Measurements from ENCODE around the gene PIWIL4.

The PIWIL4 gene

DNA sequence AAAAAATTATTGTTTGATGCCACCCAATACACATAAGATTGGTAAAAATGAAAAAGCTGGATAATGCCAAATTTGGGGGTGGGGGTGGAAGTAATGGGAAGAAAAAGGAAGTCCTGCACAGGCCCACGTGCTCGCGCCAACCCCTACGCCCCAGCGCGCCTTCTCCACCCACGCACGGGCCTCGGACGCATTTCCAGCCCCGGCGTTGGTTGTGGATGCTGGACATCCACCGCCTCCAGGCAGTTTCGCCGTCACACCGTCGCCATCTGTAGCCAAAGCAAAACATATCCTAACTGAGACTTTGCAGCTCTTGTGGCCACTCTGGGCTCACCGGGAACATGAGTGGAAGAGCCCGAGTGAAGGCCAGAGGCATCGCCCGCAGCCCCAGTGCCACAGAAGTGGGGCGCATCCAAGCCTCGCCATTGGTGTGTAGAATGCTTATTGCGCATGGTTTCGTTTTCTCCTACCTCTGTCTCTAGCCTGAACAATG lies at the start of gene PIWIL4:
TSS of gene PIWIL4 (plus strand) at position 188 of the 490 bp plus-strand sequence. CDS start at position 339, 151 bp downstream.
- no peak for DNase-seq

DNA sequence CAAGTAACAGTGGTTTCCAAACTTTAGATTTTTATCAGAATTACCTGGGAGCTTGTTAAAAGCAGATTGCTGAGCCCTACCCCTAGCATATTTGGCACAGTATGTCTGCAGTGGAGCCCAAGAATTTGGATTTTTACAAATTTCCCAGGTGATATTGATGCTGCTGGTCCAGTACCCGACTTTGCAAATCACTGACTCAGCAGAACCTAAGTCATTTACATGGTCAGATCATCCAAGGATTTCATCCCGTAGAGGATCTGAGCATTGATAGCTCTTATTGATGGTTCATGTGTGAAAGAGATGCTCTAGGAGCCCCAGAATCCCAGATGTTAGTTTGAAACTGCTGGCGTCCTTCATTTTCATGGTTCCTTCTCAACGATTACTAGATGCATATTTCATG lies 48.9 kb upstream of the PIWIL4 start:
- DNase-seq: no peak

DNA sequence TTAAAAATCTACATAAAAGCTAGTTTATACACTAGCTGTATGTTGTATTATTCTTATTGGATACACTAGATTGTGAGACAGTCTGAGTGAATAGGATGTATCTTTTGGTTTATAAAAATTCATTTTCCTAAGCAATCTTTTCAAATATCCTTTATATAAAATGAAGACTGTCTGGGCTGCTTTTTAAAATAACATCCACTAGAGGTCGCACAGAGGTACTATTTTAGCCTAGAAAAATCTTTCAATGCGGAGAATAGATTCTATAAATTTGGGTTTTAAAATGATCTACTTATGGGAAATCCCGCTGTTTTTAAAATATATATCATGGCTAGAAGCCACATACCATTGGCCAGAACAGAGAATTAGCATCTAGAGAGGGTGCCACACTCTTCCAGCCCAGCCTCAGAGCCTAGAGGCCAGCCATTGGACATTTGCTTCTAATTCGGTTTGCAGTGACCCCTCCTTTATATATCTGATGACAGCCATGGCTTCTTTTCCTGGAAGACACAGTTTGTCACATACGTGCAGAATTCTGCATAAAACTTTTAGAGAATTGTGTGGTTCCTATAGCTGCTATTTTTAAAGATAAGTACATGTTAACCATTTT lies 47.6 kb upstream of the PIWIL4 start:
- no peak for DNase-seq

DNA sequence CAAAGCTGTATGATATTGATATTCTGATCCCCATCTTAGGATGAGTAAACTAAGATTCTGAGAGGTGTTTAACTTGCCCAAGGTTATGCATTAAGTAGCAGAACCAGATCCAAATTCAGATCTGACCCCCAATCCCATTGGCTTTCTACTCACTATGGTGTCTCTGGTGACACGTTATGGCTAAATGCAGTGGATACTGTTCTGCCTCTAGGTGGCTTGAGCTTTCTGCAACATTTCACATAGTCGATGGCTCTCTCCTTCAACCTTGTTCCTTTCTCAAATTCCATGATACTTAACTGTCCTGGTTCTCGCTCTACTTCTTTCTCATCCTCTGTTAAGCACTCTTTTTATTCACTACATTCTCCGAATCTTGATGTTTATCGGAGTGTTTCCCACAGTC lies 45.5 kb upstream of the PIWIL4 start:
- DNase-seq: no peak

DNA sequence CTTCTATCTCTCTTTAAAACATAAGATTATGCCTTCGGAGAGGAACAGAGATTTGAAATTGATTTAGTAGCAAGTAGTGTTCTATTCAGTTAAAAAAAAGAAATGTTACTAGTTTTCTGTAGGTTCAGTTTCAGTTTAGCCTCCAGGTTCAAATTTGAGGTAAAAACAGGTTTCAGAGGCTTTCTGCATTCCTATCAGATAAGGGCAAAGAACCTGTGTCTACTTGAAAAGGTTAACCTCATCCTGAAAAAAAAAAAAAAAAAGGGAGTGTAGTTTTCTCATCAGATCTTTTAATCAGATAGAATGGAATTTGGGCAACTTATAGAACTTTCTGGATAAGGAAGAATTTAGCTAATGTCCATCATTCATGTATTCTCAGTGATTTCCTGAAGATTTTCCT lies 42.8 kb upstream of the PIWIL4 start:
- no peak for DNase-seq

DNA sequence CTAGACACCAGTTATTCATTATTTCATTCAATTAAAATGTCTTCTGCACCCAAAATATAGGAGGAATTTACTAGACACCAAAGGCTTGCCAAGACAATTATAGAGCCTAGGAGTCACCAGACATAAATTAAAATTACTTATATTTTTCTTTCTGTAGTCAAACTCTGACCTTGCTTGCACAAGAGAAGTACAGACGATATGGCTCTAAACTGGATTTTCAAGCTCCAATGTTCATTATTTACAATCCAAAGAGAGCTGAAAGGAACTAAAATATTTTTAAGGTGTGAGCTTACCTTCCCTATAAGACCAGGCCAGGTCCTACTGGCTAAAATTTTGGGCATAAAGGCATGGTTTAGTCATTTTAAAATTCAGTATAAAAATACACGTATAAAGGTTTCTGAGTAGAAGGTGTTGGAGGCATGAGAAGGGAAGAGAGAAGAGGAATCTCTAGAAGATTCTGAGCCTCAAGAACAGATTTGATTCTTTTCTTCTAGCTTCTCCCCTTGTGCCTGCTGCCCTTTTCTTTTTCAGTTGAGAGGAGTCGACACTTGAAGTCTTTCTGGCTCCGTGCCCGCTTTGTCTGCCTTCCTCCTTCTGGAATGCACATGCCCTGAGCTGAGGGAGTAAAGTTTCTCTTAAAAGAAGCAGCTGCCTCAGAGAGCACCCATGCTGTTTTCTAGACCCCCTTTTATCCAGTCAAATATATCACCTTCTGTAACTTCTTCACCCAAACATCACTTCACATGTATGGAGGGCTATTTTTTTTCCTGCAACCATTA lies 41.4 kb upstream of the PIWIL4 start:
- DNase-seq: no peak

DNA sequence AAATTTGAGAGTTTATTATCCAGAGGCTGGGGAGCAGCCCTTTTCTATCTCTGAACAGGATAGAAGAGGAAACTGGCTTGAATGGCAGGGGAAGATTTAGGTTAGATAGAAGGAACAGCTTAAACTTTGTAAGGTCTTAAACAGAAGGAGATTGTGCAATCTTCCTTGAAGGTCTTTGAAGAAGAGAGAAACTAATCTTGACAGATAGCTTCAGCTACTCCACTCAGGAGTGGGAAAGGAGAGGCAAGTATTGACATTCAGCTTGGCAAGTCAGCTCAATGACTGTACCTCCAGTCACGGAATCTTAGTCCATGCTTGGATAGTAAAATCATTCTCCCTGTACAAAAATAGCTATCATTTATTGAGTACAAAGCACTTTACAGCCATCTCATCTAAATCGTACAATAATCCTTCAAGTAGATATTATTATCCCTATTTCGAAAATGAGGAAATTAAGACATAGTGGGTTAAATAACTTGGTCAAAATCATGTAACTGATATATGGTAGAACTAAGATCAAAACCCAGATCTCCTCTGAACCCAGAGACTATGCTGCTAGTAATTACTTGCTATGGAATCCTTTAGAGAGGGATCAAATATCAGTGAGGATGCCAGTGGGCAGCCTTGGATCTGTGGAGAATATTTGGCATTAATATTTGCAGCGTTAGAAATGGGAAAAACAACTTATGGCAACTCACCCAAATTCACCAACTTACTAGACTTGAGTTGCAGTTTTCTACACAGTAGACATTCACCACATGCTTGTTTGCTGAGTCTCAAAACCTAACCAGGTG lies 40.3 kb upstream of the PIWIL4 start:
- DNase-seq: no peak

DNA sequence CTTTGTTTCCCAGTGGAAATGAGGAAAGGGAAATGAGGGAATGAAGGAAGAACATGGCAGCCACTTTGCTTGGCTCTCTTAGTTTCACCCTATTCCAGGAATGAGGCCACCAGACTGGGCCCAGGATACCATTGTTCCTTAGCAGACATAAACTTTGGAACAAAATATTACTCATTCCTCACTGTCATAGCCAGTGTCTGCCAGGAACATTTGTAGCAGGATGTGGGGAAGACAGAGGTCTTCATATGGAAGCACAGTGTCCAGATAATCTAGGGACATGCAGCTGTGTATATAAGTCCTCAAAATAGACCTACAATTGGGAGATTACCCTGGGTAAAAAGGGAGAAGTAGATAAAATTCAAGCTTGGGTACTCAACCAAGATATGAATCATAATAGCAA lies 38.6 kb upstream of the PIWIL4 start:
- no peak for DNase-seq

DNA sequence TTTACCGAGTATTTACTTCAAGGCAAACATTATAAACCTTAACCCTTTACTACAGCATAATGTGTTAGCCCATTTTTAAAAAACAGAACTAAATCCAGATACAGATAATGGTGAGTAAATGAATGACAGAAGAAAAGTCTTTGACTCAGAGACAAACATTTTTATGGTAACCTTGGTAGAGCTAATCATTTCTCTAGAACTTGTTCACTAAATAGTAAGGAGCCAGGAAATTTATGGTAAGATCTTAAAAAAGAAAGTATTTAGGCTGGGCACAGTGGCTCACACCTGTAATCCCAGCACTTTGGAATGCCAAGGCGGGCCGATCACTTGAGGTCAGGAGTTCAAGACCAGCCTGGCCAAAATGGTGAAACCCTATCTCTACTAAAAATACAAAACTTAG lies 35.0 kb upstream of the PIWIL4 start:
- DNase-seq: no peak

DNA sequence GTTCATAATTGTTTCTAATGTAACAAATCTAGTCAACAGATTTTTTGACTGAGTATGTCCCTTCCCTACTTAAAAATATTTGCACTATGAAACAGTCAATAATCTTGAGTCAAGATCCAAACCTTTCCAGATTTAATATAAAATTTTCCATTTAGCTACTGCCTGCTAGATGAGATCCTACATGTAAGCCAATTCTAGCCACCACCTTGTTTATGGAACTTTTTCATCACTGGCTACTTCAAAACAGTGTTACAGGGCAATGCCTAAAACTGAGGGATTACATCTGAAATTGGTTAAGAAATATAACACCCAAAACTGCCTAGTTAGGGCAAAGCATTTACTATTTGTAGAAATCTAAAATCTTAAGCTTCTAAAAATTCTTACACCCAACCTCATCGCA lies 34.0 kb upstream of the PIWIL4 start:
- DNase-seq: no peak

DNA sequence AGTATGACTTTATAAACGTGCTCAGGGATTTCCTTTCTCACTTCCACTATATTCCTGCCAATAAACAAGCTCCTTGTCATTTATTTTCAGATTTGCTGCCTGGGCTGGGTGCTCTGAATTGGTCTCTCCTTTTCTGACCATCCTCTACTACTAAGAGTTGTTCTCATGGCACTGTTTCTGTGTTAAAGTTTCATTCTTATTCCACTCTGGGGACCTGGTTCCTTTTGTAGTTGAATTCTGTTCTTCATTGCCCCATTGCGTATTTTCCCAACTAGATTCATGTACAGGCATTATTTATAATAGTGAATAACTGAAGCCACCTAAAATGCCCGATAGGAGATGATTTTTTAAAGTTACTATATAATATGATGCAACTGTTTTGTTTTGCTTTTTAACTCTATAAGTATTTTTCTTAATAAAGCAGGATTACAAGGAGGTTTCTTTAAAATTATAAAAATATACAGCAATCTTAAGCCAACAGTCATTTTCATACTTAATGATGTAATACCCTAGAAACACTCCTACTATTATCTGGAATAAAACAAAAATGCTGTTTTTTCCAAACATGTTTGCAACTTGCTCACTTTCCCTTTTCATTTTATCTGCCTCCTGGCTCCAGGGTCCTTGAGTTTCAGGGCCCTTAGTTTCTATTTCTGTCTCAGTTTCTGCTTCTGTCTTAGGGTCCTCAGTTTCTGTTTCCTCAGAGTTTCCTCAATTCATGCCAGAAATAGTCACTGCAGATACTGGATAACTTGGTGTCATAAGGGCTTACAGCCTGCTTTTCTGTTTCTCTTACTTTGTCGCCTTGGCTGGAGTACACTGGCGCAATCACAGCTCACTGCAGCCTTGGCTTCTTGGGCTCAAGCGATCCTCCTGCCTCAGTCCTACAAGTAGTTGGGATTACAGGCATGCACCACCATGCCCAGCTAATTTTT lies 33.2 kb upstream of the PIWIL4 start:
- DNase-seq: no peak

DNA sequence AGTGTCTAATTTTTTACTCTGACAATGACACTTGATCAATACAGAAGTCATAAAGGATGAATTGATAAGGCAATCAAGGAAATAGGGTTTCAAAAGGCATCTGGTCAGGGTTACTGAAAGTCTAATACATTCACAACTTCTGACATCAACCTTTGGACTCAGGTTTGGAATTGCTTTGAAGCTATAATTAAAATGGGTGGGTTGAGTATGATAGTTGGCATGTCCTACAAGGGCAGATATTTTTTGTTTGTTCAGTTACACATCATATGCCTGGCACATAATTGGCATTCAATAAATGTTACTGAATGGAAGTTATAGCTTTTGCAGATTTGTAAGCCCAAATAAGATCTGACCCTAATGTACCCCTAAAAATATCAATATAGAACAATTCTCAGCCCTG lies 30.8 kb upstream of the PIWIL4 start:
- DNase-seq: no peak

DNA sequence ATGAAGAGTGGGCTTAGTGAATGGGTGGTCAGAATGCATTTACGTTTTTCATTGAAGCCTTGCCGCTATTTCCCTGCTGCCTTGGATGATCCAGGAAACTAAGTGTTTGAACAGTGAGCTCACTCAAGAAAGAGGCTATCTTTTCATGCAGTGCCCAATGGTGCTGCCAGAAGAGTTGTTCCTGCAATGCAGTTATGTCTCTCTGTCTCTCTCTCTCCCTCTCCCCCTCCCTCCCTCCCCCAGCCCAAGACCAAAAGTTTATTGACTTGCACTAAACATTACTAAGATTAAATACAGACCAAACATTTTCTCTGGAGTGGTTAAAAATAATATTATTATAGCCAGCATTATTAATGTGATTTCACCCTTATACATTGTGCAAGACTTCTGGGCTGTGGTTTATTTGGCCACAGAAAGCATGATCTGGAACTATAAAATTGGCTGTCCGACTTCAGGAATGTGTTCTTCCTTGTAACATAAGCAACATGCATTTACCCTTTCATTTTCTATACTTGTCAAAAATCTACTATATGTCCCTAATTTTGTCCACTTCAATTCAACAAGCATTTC lies 30.1 kb upstream of the PIWIL4 start:
- no peak for DNase-seq

DNA sequence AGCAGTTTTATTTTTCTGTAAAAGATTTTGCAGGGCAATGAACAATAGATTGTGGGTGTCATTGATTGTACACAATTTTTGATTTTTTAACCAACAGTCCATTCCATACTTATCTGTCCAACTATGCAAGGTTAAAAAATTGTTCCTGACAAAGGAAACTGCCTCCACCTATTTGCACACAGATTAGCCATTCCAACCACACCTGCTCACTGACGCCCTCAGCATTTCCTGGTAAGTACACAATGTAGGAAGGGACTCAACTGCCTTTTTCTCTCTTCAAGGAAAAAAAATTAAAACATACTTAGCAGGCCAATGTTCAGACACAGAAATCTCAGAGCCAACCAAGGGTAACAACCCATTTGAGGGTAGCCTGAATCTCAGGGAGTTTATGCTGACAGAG lies 27.7 kb upstream of the PIWIL4 start:
- no peak for DNase-seq

DNA sequence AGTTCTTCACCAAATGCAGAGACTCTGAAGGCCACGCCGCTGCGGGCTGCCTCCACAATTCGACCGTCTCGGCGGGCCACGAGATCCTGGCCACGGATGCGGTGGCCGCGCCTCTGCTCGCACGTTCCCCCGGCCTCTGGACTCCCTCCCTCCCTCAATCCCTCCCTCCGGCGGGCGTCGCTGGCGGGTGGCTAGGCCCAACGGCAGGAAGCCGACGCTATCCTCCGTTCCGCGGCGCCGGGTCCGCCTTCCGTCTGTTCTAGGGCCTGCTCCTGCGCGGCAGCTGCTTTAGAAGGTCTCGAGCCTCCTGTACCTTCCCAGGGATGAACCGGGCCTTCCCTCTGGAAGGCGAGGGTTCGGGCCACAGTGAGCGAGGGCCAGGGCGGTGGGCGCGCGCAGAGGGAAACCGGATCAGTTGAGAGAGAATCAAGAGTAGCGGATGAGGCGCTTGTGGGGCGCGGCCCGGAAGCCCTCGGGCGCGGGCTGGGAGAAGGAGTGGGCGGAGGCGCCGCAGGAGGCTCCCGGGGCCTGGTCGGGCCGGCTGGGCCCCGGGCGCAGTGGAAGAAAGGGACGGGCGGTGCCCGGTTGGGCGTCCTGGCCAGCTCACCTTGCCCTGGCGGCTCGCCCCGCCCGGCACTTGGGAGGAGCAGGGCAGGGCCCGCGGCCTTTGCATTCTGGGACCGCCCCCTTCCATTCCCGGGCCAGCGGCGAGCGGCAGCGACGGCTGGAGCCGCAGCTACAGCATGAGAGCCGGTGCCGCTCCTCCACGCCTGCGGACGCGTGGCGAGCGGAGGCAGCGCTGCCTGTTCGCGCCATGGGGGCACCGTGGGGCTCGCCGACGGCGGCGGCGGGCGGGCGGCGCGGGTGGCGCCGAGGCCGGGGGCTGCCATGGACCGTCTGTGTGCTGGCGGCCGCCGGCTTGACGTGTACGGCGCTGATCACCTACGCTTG lies 23.2 kb upstream of the PIWIL4 start, which contains the start of gene FUT4:
TSS of gene FUT4 (plus strand) at position 227 of the 951 bp plus-strand sequence. CDS start at position 440, 213 bp downstream.
- DNase-seq: peak; percentile 63 to 64

DNA sequence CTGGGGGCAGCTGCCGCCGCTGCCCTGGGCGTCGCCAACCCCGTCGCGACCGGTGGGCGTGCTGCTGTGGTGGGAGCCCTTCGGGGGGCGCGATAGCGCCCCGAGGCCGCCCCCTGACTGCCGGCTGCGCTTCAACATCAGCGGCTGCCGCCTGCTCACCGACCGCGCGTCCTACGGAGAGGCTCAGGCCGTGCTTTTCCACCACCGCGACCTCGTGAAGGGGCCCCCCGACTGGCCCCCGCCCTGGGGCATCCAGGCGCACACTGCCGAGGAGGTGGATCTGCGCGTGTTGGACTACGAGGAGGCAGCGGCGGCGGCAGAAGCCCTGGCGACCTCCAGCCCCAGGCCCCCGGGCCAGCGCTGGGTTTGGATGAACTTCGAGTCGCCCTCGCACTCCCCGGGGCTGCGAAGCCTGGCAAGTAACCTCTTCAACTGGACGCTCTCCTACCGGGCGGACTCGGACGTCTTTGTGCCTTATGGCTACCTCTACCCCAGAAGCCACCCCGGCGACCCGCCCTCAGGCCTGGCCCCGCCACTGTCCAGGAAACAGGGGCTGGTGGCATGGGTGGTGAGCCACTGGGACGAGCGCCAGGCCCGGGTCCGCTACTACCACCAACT lies 22.4 kb upstream of the PIWIL4 start:
- no peak for DNase-seq

DNA sequence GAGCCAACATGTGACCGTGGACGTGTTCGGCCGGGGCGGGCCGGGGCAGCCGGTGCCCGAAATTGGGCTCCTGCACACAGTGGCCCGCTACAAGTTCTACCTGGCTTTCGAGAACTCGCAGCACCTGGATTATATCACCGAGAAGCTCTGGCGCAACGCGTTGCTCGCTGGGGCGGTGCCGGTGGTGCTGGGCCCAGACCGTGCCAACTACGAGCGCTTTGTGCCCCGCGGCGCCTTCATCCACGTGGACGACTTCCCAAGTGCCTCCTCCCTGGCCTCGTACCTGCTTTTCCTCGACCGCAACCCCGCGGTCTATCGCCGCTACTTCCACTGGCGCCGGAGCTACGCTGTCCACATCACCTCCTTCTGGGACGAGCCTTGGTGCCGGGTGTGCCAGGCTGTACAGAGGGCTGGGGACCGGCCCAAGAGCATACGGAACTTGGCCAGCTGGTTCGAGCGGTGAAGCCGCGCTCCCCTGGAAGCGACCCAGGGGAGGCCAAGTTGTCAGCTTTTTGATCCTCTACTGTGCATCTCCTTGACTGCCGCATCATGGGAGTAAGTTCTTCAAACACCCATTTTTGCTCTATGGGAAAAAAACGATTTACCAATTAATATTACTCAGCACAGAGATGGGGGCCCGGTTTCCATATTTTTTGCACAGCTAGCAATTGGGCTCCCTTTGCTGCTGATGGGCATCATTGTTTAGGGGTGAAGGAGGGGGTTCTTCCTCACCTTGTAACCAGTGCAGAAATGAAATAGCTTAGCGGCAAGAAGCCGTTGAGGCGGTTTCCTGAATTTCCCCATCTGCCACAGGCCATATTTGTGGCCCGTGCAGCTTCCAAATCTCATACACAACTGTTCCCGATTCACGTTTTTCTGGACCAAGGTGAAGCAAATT lies 21.7 kb upstream of the PIWIL4 start:
- no peak for DNase-seq

DNA sequence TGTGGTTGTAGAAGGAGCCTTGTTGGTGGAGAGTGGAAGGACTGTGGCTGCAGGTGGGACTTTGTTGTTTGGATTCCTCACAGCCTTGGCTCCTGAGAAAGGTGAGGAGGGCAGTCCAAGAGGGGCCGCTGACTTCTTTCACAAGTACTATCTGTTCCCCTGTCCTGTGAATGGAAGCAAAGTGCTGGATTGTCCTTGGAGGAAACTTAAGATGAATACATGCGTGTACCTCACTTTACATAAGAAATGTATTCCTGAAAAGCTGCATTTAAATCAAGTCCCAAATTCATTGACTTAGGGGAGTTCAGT lies 21.1 kb upstream of the PIWIL4 start:
- no peak for DNase-seq

DNA sequence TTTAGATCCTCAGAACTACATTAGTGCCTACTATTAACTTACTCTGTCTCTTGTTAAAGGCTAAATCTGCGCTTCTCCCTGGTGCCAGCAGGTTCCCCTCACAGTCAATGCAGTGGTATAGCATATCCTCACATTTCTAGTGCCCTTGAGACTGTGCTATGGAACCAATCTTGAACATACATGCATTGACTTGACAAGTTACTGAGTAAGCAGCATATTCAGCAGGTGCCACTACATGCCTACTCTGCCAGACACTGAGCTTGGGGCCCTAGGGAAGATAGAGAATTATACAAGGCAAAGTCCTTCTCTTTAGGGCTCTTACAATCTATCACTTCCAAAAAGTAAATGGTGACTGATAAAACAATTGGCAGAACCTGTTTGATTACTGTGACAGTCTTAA lies 20.3 kb upstream of the PIWIL4 start:
- no peak for DNase-seq

DNA sequence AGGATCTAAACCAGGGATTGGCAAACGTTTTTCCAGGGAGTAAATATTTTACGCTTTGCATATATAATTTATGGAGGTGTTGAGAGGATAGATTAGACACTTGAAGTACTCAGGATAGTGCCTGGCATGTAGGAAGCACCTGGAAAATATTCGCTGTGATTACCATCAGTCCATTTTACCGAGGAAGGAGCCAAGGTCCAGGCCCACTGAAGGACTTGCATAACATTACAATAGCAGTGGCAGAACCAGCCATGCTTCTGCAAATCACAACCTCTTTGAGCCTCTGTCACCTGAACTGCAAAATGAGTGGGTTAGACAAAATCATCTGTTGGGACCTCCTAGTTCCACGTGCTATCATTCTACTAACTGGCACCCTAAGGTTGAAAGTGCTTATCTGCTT lies 18.0 kb upstream of the PIWIL4 start:
- no peak for DNase-seq

Data from stimulated activated CD4-positive, alpha-beta T cell treated with anti-CD3 and anti-CD28 coated beads, Interleukin-2, amount 100 ng/mL, for 48 hours (primary cell).